ENCODE measurements around the gene TIGAR.

TIGAR gene

GRCh38 chr12:4302881-4303280, 18.1 kb upstream of the TIGAR start:
- no peak for DNase-seq (ENCODE audit: low read depth)
- TF ChIP-seq CTCF (IDR thresholded peaks at IDR 0.05; ENCODE audit: control insufficient read depth, insufficient read depth, low read depth, low read length, missing control alignments) = no peak

GRCh38 chr12:4303750-4304149, 17.3 kb upstream of the TIGAR start:
- no peak for DNase-seq (ENCODE audit: low read depth)
- TF ChIP-seq CTCF (IDR thresholded peaks at IDR 0.05; ENCODE audit: control insufficient read depth, insufficient read depth, low read depth, low read length, missing control alignments) = no peak
- no peak overlapping the region for H3K4me3 ChIP-seq (ENCODE audit: control insufficient read depth, low read depth, low read length)

More at GRCh38 chr12:4302881-4303280, 18.1 kb upstream of the TIGAR start:
- no peak overlapping the region for H3K4me3 ChIP-seq (ENCODE audit: control insufficient read depth, low read depth, low read length)

- peak; percentile 77 for TF ChIP-seq CTCF (IDR thresholded peaks at IDR 0.05; ENCODE audit: control insufficient read depth, insufficient read depth, low read depth, low read length, missing control alignments)
- no peak overlapping the region; the same call in 1 of the 2 replicates for H3K4me3 ChIP-seq (ENCODE audit: control insufficient read depth, low read depth, low read length)
- peak; percentile 52 for DNase-seq (ENCODE audit: low read depth)
Observed at GRCh38 chr12:4307593-4308333, 13.2 kb upstream of the TIGAR start.

GRCh38 chr12:4308334-4308950, 12.6 kb upstream of the TIGAR start:
- TF ChIP-seq CTCF (IDR thresholded peaks at IDR 0.05; ENCODE audit: control insufficient read depth, insufficient read depth, low read depth, low read length, missing control alignments) = no peak
- no peak for DNase-seq (ENCODE audit: low read depth)
- no peak overlapping the region for H3K4me3 ChIP-seq (ENCODE audit: control insufficient read depth, low read depth, low read length)

GRCh38 chr12:4311776-4312175, 9.2 kb upstream of the TIGAR start:
- no peak for DNase-seq (ENCODE audit: low read depth)
- H3K4me3 ChIP-seq (ENCODE audit: control insufficient read depth, low read depth, low read length) = no peak overlapping the region
- TF ChIP-seq CTCF (IDR thresholded peaks at IDR 0.05; ENCODE audit: control insufficient read depth, insufficient read depth, low read depth, low read length, missing control alignments) = no peak

- DNase-seq (ENCODE audit: low read depth) = no peak
- H3K4me3 ChIP-seq (ENCODE audit: control insufficient read depth, low read depth, low read length) = no peak overlapping the region
- no peak for TF ChIP-seq CTCF (IDR thresholded peaks at IDR 0.05; ENCODE audit: control insufficient read depth, insufficient read depth, low read depth, low read length, missing control alignments)
Observed at GRCh38 chr12:4312251-4312650, 8.8 kb upstream of the TIGAR start.

Data from AG09309 (cell line).